ENCODE measurements around the gene PUSL1.

Gene PUSL1

DNA sequence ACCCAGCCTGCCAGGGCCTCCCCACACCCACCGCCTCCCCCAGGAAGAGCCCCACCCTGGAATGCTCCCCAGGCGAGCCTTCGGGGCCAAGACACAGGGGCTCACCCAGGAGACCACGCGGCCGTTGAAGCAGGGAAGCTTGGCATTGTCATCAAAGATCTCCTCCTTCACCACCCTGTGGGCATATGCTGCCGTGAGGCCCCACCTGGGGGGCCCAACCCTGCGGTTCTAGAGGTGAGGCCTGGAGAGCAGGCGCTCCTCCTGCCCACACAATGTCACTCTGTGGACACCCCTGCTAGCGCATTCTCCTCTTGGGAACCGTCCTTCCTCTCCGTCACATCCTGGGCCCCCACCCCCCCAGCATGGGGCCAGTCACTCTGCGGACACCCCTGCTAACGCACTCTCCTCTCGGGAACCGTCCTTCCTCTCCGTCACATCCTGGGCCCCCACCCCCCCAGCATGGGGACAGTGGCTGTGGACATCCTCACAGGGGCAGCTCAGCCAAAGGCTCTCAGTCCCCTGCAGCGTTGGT, 34.3 kb downstream of the PUSL1 start:
- no peak for DNase-seq (ENCODE audit: low read depth)
- H3K4me3 ChIP-seq (ENCODE audit: control insufficient read depth, low read depth, low read length) = no peak overlapping the region
- TF ChIP-seq, protein P1, sequence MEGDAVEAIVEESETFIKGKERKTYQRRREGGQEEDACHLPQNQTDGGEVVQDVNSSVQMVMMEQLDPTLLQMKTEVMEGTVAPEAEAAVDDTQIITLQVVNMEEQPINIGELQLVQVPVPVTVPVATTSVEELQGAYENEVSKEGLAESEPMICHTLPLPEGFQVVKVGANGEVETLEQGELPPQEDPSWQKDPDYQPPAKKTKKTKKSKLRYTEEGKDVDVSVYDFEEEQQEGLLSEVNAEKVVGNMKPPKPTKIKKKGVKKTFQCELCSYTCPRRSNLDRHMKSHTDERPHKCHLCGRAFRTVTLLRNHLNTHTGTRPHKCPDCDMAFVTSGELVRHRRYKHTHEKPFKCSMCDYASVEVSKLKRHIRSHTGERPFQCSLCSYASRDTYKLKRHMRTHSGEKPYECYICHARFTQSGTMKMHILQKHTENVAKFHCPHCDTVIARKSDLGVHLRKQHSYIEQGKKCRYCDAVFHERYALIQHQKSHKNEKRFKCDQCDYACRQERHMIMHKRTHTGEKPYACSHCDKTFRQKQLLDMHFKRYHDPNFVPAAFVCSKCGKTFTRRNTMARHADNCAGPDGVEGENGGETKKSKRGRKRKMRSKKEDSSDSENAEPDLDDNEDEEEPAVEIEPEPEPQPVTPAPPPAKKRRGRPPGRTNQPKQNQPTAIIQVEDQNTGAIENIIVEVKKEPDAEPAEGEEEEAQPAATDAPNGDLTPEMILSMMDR (IDR thresholded peaks at IDR 0.05; ENCODE audit: control insufficient read depth, insufficient read depth, low read depth, low read length, missing control alignments) = no peak

DNA sequence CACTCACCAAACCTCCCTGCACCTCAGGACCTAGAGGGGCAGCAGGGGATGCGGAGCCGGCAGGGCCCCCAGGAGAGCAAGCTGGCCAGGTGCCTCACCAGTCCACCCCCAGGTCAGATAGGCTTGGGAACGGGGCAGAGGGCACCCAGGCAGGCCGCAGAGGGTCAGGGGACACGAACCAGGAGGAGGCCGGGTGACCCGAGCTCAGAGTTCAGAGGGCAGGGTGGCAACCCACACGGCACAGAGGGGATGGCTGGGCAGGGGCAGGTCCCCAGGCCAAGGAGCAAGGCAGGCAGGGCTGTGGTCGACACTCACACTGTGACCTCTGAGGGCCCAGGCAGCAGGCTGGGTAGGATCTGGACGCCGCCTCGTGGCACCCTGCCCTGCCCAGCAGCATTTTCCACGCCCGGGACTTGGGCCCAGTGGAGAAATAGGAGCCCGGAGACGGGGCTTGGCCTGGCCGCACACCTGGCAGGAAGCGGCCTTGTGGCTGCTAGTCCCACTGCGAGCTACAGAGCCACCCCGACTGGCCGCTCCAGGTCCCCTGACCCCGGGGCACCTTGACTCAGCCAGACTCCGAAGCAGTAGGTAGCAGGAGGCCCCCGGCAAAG, 35.5 kb downstream of the PUSL1 start:
- TF ChIP-seq, protein P1 (IDR thresholded peaks at IDR 0.05; ENCODE audit: control insufficient read depth, insufficient read depth, low read depth, low read length, missing control alignments) = no peak
- H3K4me3 ChIP-seq (ENCODE audit: control insufficient read depth, low read depth, low read length) = no peak overlapping the region
- DNase-seq (ENCODE audit: low read depth) = no peak

DNA sequence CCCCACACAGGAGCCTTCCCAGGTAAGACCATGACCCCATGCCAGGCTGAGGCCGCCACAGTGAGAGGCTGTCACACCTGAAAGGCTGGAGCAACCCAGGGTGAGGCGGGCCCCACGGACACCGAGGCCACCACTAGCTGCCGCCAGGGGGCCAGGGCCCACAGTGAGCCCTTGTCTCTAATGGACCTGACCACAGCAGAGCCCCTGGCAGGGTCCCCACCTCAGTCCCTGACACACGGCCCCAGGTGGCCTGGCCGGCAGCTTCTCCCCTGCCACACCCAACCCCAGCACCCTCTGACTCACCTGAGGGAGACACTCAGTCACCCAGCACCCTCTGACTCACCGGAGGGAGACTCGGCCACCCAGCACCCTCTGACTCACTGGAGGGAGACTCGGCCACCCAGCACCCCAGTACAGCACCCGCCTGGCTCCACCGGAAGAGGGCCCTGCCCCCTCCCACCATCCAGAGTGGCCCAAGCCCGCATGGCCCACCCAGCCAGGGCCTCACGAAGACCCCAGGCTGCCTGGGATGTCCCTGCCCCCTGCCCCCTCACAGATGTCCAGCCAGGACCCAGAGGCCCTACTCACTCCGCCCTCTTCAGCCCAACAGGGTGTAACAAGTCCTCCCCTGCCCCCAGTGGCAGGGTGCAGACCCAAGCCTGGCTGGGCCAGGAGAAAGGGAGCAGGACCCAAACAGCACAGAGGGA, 36.4 kb downstream of the PUSL1 start:
- TF ChIP-seq, protein P1 (IDR thresholded peaks at IDR 0.05; ENCODE audit: control insufficient read depth, insufficient read depth, low read depth, low read length, missing control alignments) = peak; percentile 52
- no peak overlapping the region; the same call in none of the 2 replicates for H3K4me3 ChIP-seq (ENCODE audit: control insufficient read depth, low read depth, low read length)
- DNase-seq (ENCODE audit: low read depth) = no peak

DNA sequence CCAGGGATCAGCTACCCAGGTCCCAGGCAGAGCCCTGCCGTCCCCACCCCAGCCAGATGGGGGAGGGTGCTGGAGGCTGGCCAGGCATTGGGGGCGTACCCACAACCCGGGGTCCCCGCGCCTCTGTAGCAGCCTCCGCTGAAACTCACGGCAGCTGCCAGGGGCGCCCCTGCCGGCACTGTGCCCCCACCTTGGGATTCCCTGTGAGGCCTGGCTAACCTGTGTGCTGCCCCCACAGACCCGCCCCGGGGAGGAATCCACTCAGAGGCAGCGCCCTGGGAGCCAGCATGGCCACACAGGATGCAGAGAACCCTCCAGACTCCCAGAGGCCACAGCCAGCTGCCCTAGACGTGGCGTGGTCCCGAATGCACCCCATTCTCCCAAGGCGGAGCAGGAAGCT, 37.0 kb downstream of the PUSL1 start:
- DNase-seq (ENCODE audit: low read depth) = no peak
- TF ChIP-seq, protein P1 (IDR thresholded peaks at IDR 0.05; ENCODE audit: control insufficient read depth, insufficient read depth, low read depth, low read length, missing control alignments) = no peak
- no peak overlapping the region; the same call in 1 of the 2 replicates for H3K4me3 ChIP-seq (ENCODE audit: control insufficient read depth, low read depth, low read length)

DNA sequence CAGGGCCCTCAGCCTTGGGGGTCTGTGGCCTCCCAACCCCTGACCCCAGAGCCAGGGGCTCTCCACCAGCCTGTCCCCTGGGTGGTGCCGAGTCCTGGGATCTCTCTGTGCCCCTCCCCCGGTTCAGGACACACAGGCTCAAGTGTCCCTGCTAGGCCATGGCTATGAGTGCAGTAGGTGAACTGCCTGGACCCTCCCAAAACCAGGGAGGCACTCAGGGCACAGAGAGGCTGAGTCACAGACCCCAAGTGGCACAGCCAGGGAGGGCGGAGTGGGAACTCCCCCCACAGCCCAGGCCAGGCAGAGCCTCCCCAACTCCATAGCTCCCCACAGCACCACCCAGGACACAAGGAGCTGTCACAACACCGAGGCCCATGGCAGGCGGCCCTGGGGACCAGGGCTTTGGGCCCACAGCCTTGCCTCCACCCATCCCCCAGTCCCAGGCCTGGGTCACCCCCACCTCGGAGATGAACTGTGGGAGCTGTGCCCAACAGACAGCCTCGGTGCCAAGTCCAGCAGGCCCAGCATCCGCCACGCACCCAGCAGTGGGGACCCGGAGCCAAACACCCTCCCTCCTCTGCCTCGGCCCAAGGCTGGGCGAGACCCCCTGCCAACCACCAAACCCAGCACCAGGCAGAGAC, 37.6 kb downstream of the PUSL1 start:
- TF ChIP-seq, protein P1 (IDR thresholded peaks at IDR 0.05; ENCODE audit: control insufficient read depth, insufficient read depth, low read depth, low read length, missing control alignments) = no peak
- no peak for DNase-seq (ENCODE audit: low read depth)
- no peak overlapping the region; the same call in 1 of the 2 replicates for H3K4me3 ChIP-seq (ENCODE audit: control insufficient read depth, low read depth, low read length)

DNA sequence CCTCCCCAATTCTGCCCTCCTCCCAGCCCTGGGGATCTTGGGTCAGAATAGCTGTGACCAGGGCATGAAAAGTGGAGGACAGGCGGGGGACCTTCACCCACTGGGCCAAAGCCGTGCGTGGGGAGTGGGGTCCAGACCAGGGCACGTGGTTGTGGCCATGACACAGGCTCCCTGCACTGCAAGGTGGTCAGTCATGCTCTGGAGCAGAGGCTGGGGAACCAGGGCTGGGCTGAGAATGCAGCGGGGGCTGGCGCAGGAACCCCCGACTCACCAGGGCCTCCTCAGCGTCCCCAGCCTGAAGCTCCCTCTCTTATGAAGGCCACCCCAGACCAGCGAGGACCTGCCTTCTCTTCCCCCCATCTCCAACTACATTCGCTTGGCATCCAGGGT, 38.1 kb downstream of the PUSL1 start:
- no peak overlapping the region for H3K4me3 ChIP-seq (ENCODE audit: control insufficient read depth, low read depth, low read length)

More for the DNA sequence above, 38.1 kb downstream of the PUSL1 start:
- TF ChIP-seq, protein P1 (IDR thresholded peaks at IDR 0.05; ENCODE audit: control insufficient read depth, insufficient read depth, low read depth, low read length, missing control alignments) = no peak
- no peak for DNase-seq (ENCODE audit: low read depth)
